DOHH2 (cell line): ENCODE data around the gene TSNAX.
A peak's percentile ranks its signal among the peaks of the same experiment; 100 is the strongest.

Experiments
- H3F3A ChIP-seq: fragments of 200-600 bp; sonication (generic), shearing (Covaris generic); 2 replicates; pipeline ENCODE4 v1.6.0; 2016; ENCODE audit warnings: antibody characterized with exemption, mild to moderate bottlenecking; ENCODE audit not compliant: control insufficient read depth, insufficient read depth
- H3K27ac ChIP-seq: fragments of 200-600 bp; sonication (generic); 2 replicates; pipeline ENCODE4 v1.5.1; 2014; ENCODE audit warnings: low read depth, mild to moderate bottlenecking, low read length, moderate library complexity
- H3K27me3 ChIP-seq: fragments of 200-600 bp; sonication (generic); 2 replicates; pipeline ENCODE4 v1.6.1; 2014; ENCODE audit warnings: mild to moderate bottlenecking, low read length, mixed read lengths; ENCODE audit not compliant: control insufficient read depth
- H3K36me3 ChIP-seq: fragments of 200-600 bp; sonication (generic); 2 replicates; pipeline ENCODE4 v1.6.1; 2014; ENCODE audit warnings: mild to moderate bottlenecking, low read length, moderate library complexity, mixed read lengths; ENCODE audit not compliant: control insufficient read depth
- H3K4me1 ChIP-seq: fragments of 200-600 bp; sonication (generic); 2 replicates; pipeline ENCODE4 v1.6.1; 2014; ENCODE audit warnings: mild to moderate bottlenecking, low read length, mixed read lengths; ENCODE audit not compliant: control insufficient read depth
- H3K4me2 ChIP-seq: fragments of 200-600 bp; sonication (generic); 2 replicates; pipeline ENCODE4 v1.6.0; 2014; ENCODE audit warnings: mild to moderate bottlenecking, low read length, moderate library complexity
- H3K4me3 ChIP-seq: fragments of 200-600 bp; sonication (generic); 2 replicates; pipeline ENCODE4 v1.5.1; 2014; ENCODE audit warnings: mild to moderate bottlenecking, low read length, mixed read lengths
- H3K79me2 ChIP-seq: fragments of 200-600 bp; sonication (generic); 2 replicates; pipeline ENCODE4 v1.6.1; 2014; ENCODE audit warnings: mild to moderate bottlenecking, low read length, mixed read lengths; ENCODE audit not compliant: control insufficient read depth
- H3K9me2 ChIP-seq: fragments of 200-600 bp; sonication (generic); replicated peaks from 2 replicates; pipeline ENCODE4 v1.6.1; 2014; ENCODE audit warnings: mild to moderate bottlenecking, low read length, mixed read lengths; ENCODE audit not compliant: control insufficient read depth
- H3K9me3 ChIP-seq: fragments of 200-600 bp; sonication (generic); 2 replicates; pipeline ENCODE4 v1.6.1; 2014; ENCODE audit warnings: antibody characterized with exemption, low read length, mixed read lengths; ENCODE audit not compliant: control insufficient read depth, insufficient read depth
- H4K20me1 ChIP-seq: fragments of 200-600 bp; sonication (generic); 2 replicates; pipeline ENCODE4 v1.6.0; 2014; ENCODE audit warnings: low read depth, mild to moderate bottlenecking, antibody characterized with exemption, low read length, moderate library complexity; ENCODE audit not compliant: control insufficient read depth, insufficient read depth
- CTCF ChIP-seq: fragments of 200-600 bp; sonication (generic); IDR thresholded peaks from one replicate; pipeline ENCODE4 v1.5.1; 2014; ENCODE audit warnings: antibody characterized with exemption, mild to moderate bottlenecking, low read depth, low read length; ENCODE audit not compliant: poor library complexity, severe bottlenecking
- EZH2phosphoT487 ChIP-seq: fragments of 200-600 bp; sonication (generic); IDR thresholded peaks from 2 replicates; pipeline ENCODE4 v1.6.1; 2017; ENCODE audit warnings: borderline replicate concordance, mild to moderate bottlenecking, antibody characterized with exemption, low read length, moderate library complexity, mixed read lengths

TSNAX gene

GRCh38 chr1:231612393-231613089 lies 84.1 kb downstream of the TSNAX start:
- TF ChIP-seq CTCF, result no peak
- TF ChIP-seq EZH2phosphoT487, result no peak
- Histone ChIP-seq H3K36me3 (no peaks in the 10 kb centered on the region), H4K20me1 (peaks cover 3% of the 10 kb centered on the region; the same call in 1 of the 2 replicates), H3K4me1 (peaks cover 22% of the 10 kb centered on the region), H3K4me3 (peak overlapping the region; percentile 43), H3K4me2 (peak overlapping the region; percentile 63), H3F3A (no peaks in the 10 kb centered on the region), H3K9me2 (no peaks in the 10 kb centered on the region), H3K9me3 (peaks cover 10% of the 10 kb centered on the region; the same call in 1 of the 2 replicates), H3K27ac (no peak overlapping the region), H3K79me2 (no peaks in the 10 kb centered on the region), H3K27me3 (peaks cover 50% of the 10 kb centered on the region)

DNA sequence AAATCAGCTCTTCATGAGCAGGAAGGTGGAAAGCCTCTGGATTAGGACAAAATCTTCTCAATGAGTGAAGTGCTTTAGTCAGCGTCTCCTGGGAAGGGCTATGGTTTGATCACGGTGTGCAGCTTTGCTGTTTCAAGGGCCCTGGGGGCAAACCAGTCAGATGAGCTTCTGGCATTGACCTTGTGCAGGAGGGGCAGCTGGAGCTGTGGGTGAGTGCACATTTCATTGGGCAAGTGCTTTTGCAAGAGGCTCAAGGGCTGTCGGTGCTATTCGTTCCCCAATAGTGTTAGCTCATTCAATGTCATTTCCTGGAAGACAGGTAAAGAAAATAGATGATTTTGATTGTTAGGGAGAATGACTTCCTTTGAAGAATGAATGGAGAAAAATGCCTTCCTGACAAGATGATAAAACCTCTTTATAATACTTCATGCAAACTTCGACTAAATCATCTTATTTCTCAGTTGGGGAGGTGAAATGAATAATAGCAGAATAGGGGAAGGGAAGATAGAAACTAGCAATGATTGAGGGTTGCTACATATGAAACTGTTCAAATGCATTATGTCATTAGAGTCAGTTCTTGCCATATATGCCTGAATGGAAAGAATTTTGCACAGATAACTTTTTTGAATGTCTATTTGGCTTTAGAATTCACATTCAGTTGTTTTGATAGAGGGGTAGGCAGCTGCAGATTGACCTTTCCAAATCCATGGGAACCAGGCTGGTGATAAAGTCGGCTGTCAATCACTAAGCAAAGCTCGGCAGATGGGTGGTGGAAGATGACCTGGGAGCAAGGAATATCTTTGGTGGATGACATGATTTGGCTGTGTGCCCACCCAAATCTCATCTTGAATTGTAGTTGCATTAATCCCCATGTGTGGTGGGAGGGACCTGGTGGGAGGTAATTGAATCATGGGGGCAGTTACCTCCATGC lies 85.2 kb downstream of the TSNAX start:
- Histone ChIP-seq H3K36me3 (no peaks in the 10 kb centered on the region), H3K4me2 (peak overlapping the region; percentile 63), H3F3A (no peaks in the 10 kb centered on the region), H3K27ac (no peak overlapping the region), H3K4me3 (peak overlapping the region; percentile 43), H3K4me1 (peaks cover 22% of the 10 kb centered on the region), H3K79me2 (no peaks in the 10 kb centered on the region), H3K9me3 (peaks cover 10% of the 10 kb centered on the region; the same call in 1 of the 2 replicates), H3K27me3 (peaks cover 57% of the 10 kb centered on the region), H4K20me1 (peaks cover 3% of the 10 kb centered on the region; the same call in 1 of the 2 replicates), H3K9me2 (no peaks in the 10 kb centered on the region)
- TF ChIP-seq CTCF, result no peak
- no peak for TF ChIP-seq EZH2phosphoT487
